ENCODE measurements around the gene NRG4. TPM values are rescaled to one million over a fixed set of nuclear protein-coding genes. Genes with fewer than 3 reads are reported as not detected.

NRG4 gene
- total RNA-seq, 1 experiment from 2014 or later: not detected

GRCh38 chr15:76059320-76060117 lies 47.3 kb upstream of the NRG4 start, which contains the start of gene TMEM266:
TSS of gene TMEM266 (plus strand) at chr15:76059985. CDS start at chr15:76134264, 74,279 bp downstream.
- H2AFZ ChIP-seq (ENCODE audit: low read length): no peak within 1 kb of the TSS
- H3T11ph ChIP-seq (ENCODE audit: low read length): no peak within 1 kb of the TSS
- no peaks in the 10 kb centered on the region for H3K36me3 Mint-ChIP-seq (ENCODE audit: insufficient read depth in 1 of 3, low read depth in 3 of 3)
- peaks cover 3% of the 10 kb centered on the region; the same call in 1 of the 2 replicates for H3K4me1 ChIP-seq (ENCODE audit: insufficient read depth, low read length)
- H3K18ac ChIP-seq (ENCODE audit: insufficient read length, low read depth, low read length): no peak within 1 kb of the TSS
- WGBS (ENCODE audit: extremely low coverage, insufficient read length, low lambda C conversion rate): no CpG with 5 or more reads among the region's 107 CpGs
- H3K14ac ChIP-seq (ENCODE audit: insufficient read depth, low read length): no peak within 1 kb of the TSS
- H4K91ac ChIP-seq (ENCODE audit: insufficient read length, low read depth, low read length): no peak within 1 kb of the TSS
- no peak within 1 kb of the TSS for H4K8ac ChIP-seq (replicated peaks; ENCODE audit: insufficient read length, low read depth, low read length)
- no peak within 1 kb of the TSS for H3K56ac ChIP-seq (ENCODE audit: insufficient read length, low read depth, low read length)
- H2BK12ac ChIP-seq (ENCODE audit: insufficient read length, low read depth, low read length): no peak within 1 kb of the TSS
- H2BK15ac ChIP-seq (ENCODE audit: low read depth, low read length): no peak within 1 kb of the TSS
- H3K9me3 ChIP-seq (ENCODE audit: control insufficient read depth, low read depth, low read length): no peaks in the 10 kb centered on the region
- no peaks in the 10 kb centered on the region for H3K79me1 ChIP-seq (ENCODE audit: insufficient read depth, low read depth, low read length, poor library complexity, severe bottlenecking)
- no peak within 1 kb of the TSS for H4K5ac ChIP-seq (ENCODE audit: insufficient read length, low read depth, low read length)
- H3K4me3 Mint-ChIP-seq: peak within 1 kb of the TSS; percentile 79 to 85
- peak within 1 kb of the TSS; percentile 76 for H3K4me2 ChIP-seq (ENCODE audit: insufficient read depth, insufficient read length, low read length)
- DNase-seq: peak; percentile 74
- H2BK5ac ChIP-seq (ENCODE audit: insufficient read length, low read length): no peak within 1 kb of the TSS
- H3K27me3 Mint-ChIP-seq (ENCODE audit: low read depth): peaks cover 48% of the 10 kb centered on the region
- H3K9ac ChIP-seq (ENCODE audit: extremely low read depth, insufficient read length, low read length): peak within 1 kb of the TSS; percentile 25
- H4K20me1 ChIP-seq (ENCODE audit: control insufficient read depth, insufficient read depth, insufficient read length): no peaks in the 10 kb centered on the region
- H2AK5ac ChIP-seq (ENCODE audit: insufficient read length, low read length): no peak within 1 kb of the TSS
- peaks cover 31 to 32% of the 10 kb centered on the region in 2 experiments for H3K4me1 Mint-ChIP-seq
- H2BK20ac ChIP-seq (ENCODE audit: low read depth, low read length, poor library complexity, severe bottlenecking): no peak within 1 kb of the TSS
- TF ChIP-seq CTCF (conservative IDR thresholded peaks at IDR 0.05): peak; percentile 48; the same call in 2 of the 3 replicates
- no peaks in the 10 kb centered on the region; a peak in 1 of 5 replicates for H3K9me3 Mint-ChIP-seq
- H3K4ac ChIP-seq (ENCODE audit: low read depth, low read length): no peak within 1 kb of the TSS
- peaks cover 8% of the 10 kb centered on the region for H3K23me2 ChIP-seq (ENCODE audit: insufficient read length, low read depth, low read length, poor library complexity, severe bottlenecking)
- no peaks in the 10 kb centered on the region for H3K79me2 ChIP-seq (ENCODE audit: insufficient read depth, low read length)
- H3K27ac Mint-ChIP-seq: no peak within 1 kb of the TSS
- H3K23ac ChIP-seq (ENCODE audit: insufficient read length, low read depth, low read length): no peak within 1 kb of the TSS
- no peak within 1 kb of the TSS for H2BK120ac ChIP-seq (ENCODE audit: low read depth, low read length, poor library complexity, severe bottlenecking)
- no peak within 1 kb of the TSS for H3K27ac ChIP-seq (ENCODE audit: insufficient read length, low read depth, low read length)
- no peaks in the 10 kb centered on the region for H3K27me3 ChIP-seq (ENCODE audit: insufficient read depth, low read length)

All from H9 (cell line).